ENCODE data around the gene HTT.

HTT gene

GRCh38 chr4:3196670-3197359 is 122.3 kb downstream of the HTT start:
- no peak for DNase-seq (ENCODE audit: low read depth in 2 of 2)
- H3K4me3 ChIP-seq (replicated peaks in 1 of 2; ENCODE audit: low read depth in 2 of 2, low read length in 2 of 2) = no peak overlapping the region
- TF ChIP-seq, protein P1, sequence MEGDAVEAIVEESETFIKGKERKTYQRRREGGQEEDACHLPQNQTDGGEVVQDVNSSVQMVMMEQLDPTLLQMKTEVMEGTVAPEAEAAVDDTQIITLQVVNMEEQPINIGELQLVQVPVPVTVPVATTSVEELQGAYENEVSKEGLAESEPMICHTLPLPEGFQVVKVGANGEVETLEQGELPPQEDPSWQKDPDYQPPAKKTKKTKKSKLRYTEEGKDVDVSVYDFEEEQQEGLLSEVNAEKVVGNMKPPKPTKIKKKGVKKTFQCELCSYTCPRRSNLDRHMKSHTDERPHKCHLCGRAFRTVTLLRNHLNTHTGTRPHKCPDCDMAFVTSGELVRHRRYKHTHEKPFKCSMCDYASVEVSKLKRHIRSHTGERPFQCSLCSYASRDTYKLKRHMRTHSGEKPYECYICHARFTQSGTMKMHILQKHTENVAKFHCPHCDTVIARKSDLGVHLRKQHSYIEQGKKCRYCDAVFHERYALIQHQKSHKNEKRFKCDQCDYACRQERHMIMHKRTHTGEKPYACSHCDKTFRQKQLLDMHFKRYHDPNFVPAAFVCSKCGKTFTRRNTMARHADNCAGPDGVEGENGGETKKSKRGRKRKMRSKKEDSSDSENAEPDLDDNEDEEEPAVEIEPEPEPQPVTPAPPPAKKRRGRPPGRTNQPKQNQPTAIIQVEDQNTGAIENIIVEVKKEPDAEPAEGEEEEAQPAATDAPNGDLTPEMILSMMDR (IDR thresholded peaks at IDR 0.05; ENCODE audit: low read depth, low read length) = no peak

- DNase-seq (ENCODE audit: low read depth in 2 of 2) = no peak
- H3K4me3 ChIP-seq (replicated peaks in 1 of 2; ENCODE audit: low read depth in 2 of 2, low read length in 2 of 2) = no peak overlapping the region
- TF ChIP-seq, protein P1 (IDR thresholded peaks at IDR 0.05; ENCODE audit: low read depth, low read length) = no peak
These were observed 123.1 kb downstream of the HTT start for GRCh38 chr4:3197366-3198105.

- DNase-seq (ENCODE audit: low read depth in 2 of 2) = no peak
- TF ChIP-seq, protein P1 (IDR thresholded peaks at IDR 0.05; ENCODE audit: low read depth, low read length) = no peak
- no peak overlapping the region for H3K4me3 ChIP-seq (replicated peaks in 1 of 2; ENCODE audit: low read depth in 2 of 2, low read length in 2 of 2)
These were observed 124.4 kb downstream of the HTT start for GRCh38 chr4:3198906-3199305.

GRCh38 chr4:3199653-3200422 is 125.4 kb downstream of the HTT start:
- no peak for DNase-seq (ENCODE audit: low read depth in 2 of 2)
- no peak overlapping the region for H3K4me3 ChIP-seq (replicated peaks in 1 of 2; ENCODE audit: low read depth in 2 of 2, low read length in 2 of 2)
- TF ChIP-seq, protein P1 (IDR thresholded peaks at IDR 0.05; ENCODE audit: low read depth, low read length) = no peak

DNA sequence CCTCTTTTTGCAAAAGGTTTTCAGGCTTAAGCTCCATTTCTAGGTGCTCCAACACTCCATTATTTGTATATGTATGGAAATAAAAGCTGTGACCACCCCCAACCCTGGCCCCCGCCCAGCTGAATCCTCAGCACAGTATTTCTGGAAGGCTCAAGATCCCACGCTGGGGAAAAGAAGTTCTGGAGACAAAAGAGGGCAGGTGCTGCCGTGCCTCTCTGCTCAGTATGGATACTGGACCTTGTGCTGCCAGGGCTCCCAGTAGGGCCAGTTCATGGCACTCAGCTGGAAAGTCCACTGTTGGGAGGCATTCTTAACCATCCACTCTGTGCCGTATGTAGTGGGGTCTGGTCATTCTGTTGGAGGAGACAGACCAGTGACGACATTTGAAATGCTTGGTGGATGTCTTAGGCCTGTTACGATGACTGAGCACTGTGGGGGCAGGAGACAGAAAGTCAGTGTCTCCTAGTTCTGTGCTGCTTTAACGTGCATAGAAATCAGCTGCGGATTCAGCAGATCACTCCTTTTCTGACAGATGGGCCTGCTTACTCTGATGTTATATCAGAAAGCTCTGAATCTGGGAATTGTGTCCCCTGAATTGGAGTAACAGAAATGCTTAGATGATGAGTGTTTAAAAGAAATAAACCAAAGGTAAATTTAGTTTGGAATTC is 126.1 kb downstream of the HTT start:
- no peak overlapping the region for H3K4me3 ChIP-seq (replicated peaks in 1 of 2; ENCODE audit: low read depth in 2 of 2, low read length in 2 of 2)
- DNase-seq (ENCODE audit: low read depth in 2 of 2) = no peak
- TF ChIP-seq, protein P1 (IDR thresholded peaks at IDR 0.05; ENCODE audit: low read depth, low read length) = no peak
